PC-3 (cell line): ENCODE measurements around the gene B4GALT5.

Experiments
- EZH2 ChIP-seq: fragments of 300-600 bp; sonication (generic); IDR thresholded peaks from one replicate; pipeline ENCODE4 v1.6.1; 2017; ENCODE audit warnings: antibody characterized with exemption, mild to moderate bottlenecking, low read length; ENCODE audit not compliant: unreplicated experiment
- EZH2phosphoT487 ChIP-seq: fragments of 300-600 bp; sonication (generic); IDR thresholded peaks from 2 replicates; pipeline ENCODE4 v1.6.1; 2018; ENCODE audit warnings: mild to moderate bottlenecking, antibody characterized with exemption, low read length, borderline replicate concordance
- TF ChIP-seq, protein P1 (sequence below): fragments of 300-600 bp; sonication (generic); conservative IDR thresholded peaks from 2 replicates; pipeline ENCODE4 v1.5.1; 2017; ENCODE audit warnings: antibody characterized with exemption, low read depth, mild to moderate bottlenecking, low read length

DNA sequence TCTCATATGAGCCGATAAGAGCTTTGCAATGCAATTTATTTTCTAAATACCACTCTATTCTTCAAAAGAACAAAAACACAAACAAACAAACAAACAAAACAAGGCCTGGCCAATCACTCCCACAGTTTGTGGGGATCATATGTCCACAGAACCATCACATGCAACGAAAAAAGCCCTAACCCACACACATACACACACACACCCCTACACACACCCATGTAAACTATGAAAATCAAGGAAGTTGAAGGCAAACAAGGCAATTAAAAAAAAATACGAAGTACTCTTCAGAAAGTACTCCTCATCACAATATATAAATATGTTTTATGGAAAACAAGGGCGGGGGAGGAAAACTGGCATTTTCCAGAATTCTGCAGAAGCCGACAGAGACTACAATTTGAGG, 79.6 kb downstream of the B4GALT5 start:
- TF ChIP-seq EZH2 (no peak), EZH2phosphoT487 (no peak)
- TF ChIP-seq, protein P1, sequence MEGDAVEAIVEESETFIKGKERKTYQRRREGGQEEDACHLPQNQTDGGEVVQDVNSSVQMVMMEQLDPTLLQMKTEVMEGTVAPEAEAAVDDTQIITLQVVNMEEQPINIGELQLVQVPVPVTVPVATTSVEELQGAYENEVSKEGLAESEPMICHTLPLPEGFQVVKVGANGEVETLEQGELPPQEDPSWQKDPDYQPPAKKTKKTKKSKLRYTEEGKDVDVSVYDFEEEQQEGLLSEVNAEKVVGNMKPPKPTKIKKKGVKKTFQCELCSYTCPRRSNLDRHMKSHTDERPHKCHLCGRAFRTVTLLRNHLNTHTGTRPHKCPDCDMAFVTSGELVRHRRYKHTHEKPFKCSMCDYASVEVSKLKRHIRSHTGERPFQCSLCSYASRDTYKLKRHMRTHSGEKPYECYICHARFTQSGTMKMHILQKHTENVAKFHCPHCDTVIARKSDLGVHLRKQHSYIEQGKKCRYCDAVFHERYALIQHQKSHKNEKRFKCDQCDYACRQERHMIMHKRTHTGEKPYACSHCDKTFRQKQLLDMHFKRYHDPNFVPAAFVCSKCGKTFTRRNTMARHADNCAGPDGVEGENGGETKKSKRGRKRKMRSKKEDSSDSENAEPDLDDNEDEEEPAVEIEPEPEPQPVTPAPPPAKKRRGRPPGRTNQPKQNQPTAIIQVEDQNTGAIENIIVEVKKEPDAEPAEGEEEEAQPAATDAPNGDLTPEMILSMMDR, result no peak
